Liver (tissue), 9 donors: ENCODE results near the gene MST1R. TPM values are rescaled to one million over a fixed set of nuclear protein-coding genes. Genes with fewer than 3 reads are reported as not detected.

Source experiments
- DNase-seq: peaks from one replicate; pipeline ENCODE4 v3.0.0-alpha.2; 2017; ENCODE audit warnings: low spot score
- H3K27ac ChIP-seq, 2 donors: one replicate each; pipeline ENCODE4 v1.7.0; 2013; ENCODE audit warnings: inconsistent platforms in 2 of 2, low read length in 2 of 2, control low read depth in 1 of 2, low read depth in 1 of 2, mild to moderate bottlenecking in 1 of 2
- H3K27me3 ChIP-seq, 4 donors: one replicate each; pipeline versions ENCODE4 v1.6.1 to v1.7.0; 2013; ENCODE audit warnings: low read length in 3 of 4, inconsistent platforms in 1 of 4, mild to moderate bottlenecking in 1 of 4, moderate library complexity in 1 of 4; ENCODE audit not compliant: control insufficient read depth in 4 of 4, insufficient read depth in 4 of 4
- H3K36me3 ChIP-seq, 4 donors: one replicate each; pipeline versions ENCODE4 v1.6.1 to v1.7.0; 2013; ENCODE audit warnings: low read length in 3 of 4, mild to moderate bottlenecking in 3 of 4, low read depth in 1 of 4, moderate library complexity in 1 of 4; ENCODE audit not compliant: control insufficient read depth in 4 of 4, insufficient read depth in 3 of 4
- H3K4me1 ChIP-seq, 4 donors: one replicate each; pipeline versions ENCODE4 v1.6.1 to v1.7.0; 2013; ENCODE audit warnings: low read length in 3 of 4, mild to moderate bottlenecking in 3 of 4, moderate library complexity in 1 of 4; ENCODE audit not compliant: control insufficient read depth in 4 of 4, insufficient read depth in 4 of 4
- H3K4me3 ChIP-seq, 3 donors: one replicate each; pipeline versions ENCODE4 v1.6.1 to v1.7.0; 2013; ENCODE audit warnings: low read length in 3 of 3, control low read depth in 1 of 3, low read depth in 1 of 3, mild to moderate bottlenecking in 1 of 3
- H3K9ac ChIP-seq, 2 donors: one replicate each; pipeline ENCODE4 v1.7.0; 2013; ENCODE audit warnings: low read length in 2 of 2, mild to moderate bottlenecking in 2 of 2, moderate library complexity in 2 of 2, control low read depth in 1 of 2, low read depth in 1 of 2
- H3K9me3 ChIP-seq, 4 donors: one replicate each; pipeline versions ENCODE4 v1.6.1 to v1.7.0; 2013; ENCODE audit warnings: low read length in 3 of 4; ENCODE audit not compliant: control insufficient read depth in 4 of 4
- CTCF ChIP-seq: fragments of 150-350 bp; IDR thresholded peaks from 2 replicates; pipeline ENCODE4 v1.5.1; 2017; ENCODE audit warnings: improper control_type of control experiment, low read depth, low read length; ENCODE audit not compliant: missing input control
- EGR1 ChIP-seq, 2 donors: IDR thresholded peaks; 2 replicates each; pipeline ENCODE4 v1.6.1; 2016 to 2018; ENCODE audit warnings: antibody characterized with exemption in 2 of 2, low read depth in 2 of 2
- FOXA1 ChIP-seq: IDR thresholded peaks from 2 replicates; pipeline ENCODE4 v1.6.1; 2016; ENCODE audit warnings: antibody characterized with exemption
- FOXA2 ChIP-seq: IDR thresholded peaks from 2 replicates; pipeline ENCODE4 v1.6.1; 2016; ENCODE audit warnings: antibody characterized with exemption
- GABPA ChIP-seq, 2 donors: IDR thresholded peaks in 1 of 2; conservative IDR thresholded peaks in 1 of 2; 2 replicates each; pipeline ENCODE4 v1.6.1; 2016; ENCODE audit warnings: antibody characterized with exemption in 2 of 2, mild to moderate bottlenecking in 1 of 2, moderate library complexity in 1 of 2
- HNF4A ChIP-seq, 2 donors: conservative IDR thresholded peaks; 2 replicates each; pipeline ENCODE4 v1.6.1; 2016; ENCODE audit warnings: antibody characterized with exemption in 2 of 2, mild to moderate bottlenecking in 2 of 2
- HNF4G ChIP-seq: IDR thresholded peaks from 2 replicates; pipeline ENCODE4 v1.6.1; 2016; ENCODE audit warnings: antibody characterized with exemption
- JUND ChIP-seq, 2 donors: IDR thresholded peaks; 2 replicates each; pipeline ENCODE4 v1.6.1; 2016; ENCODE audit warnings: antibody characterized with exemption in 2 of 2
- NR2F2 ChIP-seq: IDR thresholded peaks from 2 replicates; pipeline ENCODE4 v1.6.1; 2016; ENCODE audit warnings: antibody characterized with exemption
- RAD21 ChIP-seq, 2 donors: IDR thresholded peaks; 2 replicates each; pipeline ENCODE4 v1.6.1; 2016; ENCODE audit warnings: antibody characterized with exemption in 2 of 2, mild to moderate bottlenecking in 2 of 2
- REST ChIP-seq: IDR thresholded peaks from 2 replicates; pipeline ENCODE4 v1.6.1; 2016; ENCODE audit warnings: antibody characterized with exemption, mild to moderate bottlenecking
- RXRA ChIP-seq, 2 donors: IDR thresholded peaks; 2 replicates each; pipeline ENCODE4 v1.6.1; 2017 to 2018; ENCODE audit warnings: antibody characterized with exemption in 2 of 2, mild to moderate bottlenecking in 1 of 2
- SP1 ChIP-seq: IDR thresholded peaks from 2 replicates; pipeline ENCODE4 v1.6.1; 2018; ENCODE audit warnings: antibody characterized with exemption, mild to moderate bottlenecking
- TAF1 ChIP-seq: conservative IDR thresholded peaks from 2 replicates; pipeline ENCODE4 v1.6.1; 2016; ENCODE audit warnings: antibody characterized with exemption, mild to moderate bottlenecking
- YY1 ChIP-seq: IDR thresholded peaks from 2 replicates; pipeline ENCODE4 v1.6.1; 2016; ENCODE audit warnings: antibody characterized with exemption, mild to moderate bottlenecking
- WGBS: extraction: QIAGEN DNeasy Blood & Tissue Kit; methylation state at CpG from one replicate; pipeline ENCODE4 v1.1.7; 2013; 5-methylcytosine and 5-hydroxymethylcytosine counted together
- polyA plus RNA-seq, 2 donors: library from polyadenylated mRNA; stranded (reverse) in 1 of 2; unstranded in 1 of 2; fragments of 200-250 nt in 1 of 2; fragments of >200 nt in 1 of 2; fragmentation: Nextera tagmentation in 1 of 2; extraction: Ambion mirVana in 1 of 2; gene quantifications; one replicate each; pipeline versions ENCODE4 v1.2.1 to v1.2.3, GENCODE V29; 2013 to 2015
- total RNA-seq, 2 donors: library from RNA; depleted of rRNA; stranded (reverse); fragments of >200 nt; gene quantifications; one replicate each; pipeline ENCODE4 v1.2.3, GENCODE V29; 2014
- TF ChIP-seq, protein P1 (sequence below): IDR thresholded peaks from 2 replicates; pipeline ENCODE4 v1.6.1; 2016; ENCODE audit warnings: antibody characterized with exemption
- TF ChIP-seq, protein P2 (sequence below): IDR thresholded peaks from 2 replicates; pipeline ENCODE4 v1.6.1; 2016; ENCODE audit warnings: antibody characterized with exemption
- TF ChIP-seq, protein P3 (sequence below): IDR thresholded peaks from 2 replicates; pipeline ENCODE4 v1.6.1; 2016; ENCODE audit warnings: antibody characterized with exemption
- donor health status: healthy.
- donor health status: healthy.
- donor health status: healthy.
- donor health status: healthy.
- donor health status: healthy.

Gene MST1R
- total and polyA plus RNA-seq, 4 donors: 0.10 to 0.56 (median 0.33) TPM

DNA sequence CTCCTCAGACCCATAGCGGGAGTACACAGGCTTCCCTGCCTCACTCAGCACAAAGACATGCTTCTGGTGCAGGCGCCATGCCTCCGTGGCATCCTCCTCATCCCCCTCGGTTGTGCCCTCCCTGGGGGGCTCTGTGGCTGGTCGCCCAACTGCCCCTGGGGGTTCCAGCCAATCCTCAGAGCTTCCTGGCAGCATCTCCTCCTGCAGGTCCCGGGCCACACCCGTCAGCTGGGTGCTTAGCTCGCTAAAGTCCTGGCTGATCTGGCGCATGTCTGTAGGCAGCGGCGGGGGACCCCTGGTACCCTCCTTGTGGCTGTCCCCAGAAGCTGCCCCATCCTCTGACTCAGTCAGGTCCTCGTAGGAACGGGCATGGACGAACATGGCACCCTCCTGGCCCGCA lies 7.9 kb upstream of the MST1R start:
- WGBS: 95% methylated on average over 15 of the region's 15 CpGs
- no peaks in the 10 kb centered on the region for H3K4me1 ChIP-seq

More for the DNA sequence above, 7.9 kb upstream of the MST1R start:
- TF ChIP-seq FOXA2 (no peak), EGR1 (IDR thresholded peaks at IDR 0.05; ENCODE audit: low read depth in 2 of 2) (no peak), FOXA1 (no peak), SP1 (no peak), NR2F2 (no peak), GABPA (IDR thresholded peaks at IDR 0.05 in 1 of 2, conservative IDR thresholded peaks at IDR 0.05 in 1 of 2) (no peak), YY1 (no peak), HNF4A (conservative IDR thresholded peaks at IDR 0.05) (no peak), CTCF (no peak), TAF1 (no peak), HNF4G (no peak), RAD21 (IDR thresholded peaks at IDR 0.05) (no peak), JUND (IDR thresholded peaks at IDR 0.05) (no peak), RXRA (IDR thresholded peaks at IDR 0.05) (no peak), REST (no peak)
- TF ChIP-seq, protein P1, sequence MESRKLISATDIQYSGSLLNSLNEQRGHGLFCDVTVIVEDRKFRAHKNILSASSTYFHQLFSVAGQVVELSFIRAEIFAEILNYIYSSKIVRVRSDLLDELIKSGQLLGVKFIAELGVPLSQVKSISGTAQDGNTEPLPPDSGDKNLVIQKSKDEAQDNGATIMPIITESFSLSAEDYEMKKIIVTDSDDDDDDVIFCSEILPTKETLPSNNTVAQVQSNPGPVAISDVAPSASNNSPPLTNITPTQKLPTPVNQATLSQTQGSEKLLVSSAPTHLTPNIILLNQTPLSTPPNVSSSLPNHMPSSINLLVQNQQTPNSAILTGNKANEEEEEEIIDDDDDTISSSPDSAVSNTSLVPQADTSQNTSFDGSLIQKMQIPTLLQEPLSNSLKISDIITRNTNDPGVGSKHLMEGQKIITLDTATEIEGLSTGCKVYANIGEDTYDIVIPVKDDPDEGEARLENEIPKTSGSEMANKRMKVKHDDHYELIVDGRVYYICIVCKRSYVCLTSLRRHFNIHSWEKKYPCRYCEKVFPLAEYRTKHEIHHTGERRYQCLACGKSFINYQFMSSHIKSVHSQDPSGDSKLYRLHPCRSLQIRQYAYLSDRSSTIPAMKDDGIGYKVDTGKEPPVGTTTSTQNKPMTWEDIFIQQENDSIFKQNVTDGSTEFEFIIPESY: no peak
- TF ChIP-seq, protein P2, sequence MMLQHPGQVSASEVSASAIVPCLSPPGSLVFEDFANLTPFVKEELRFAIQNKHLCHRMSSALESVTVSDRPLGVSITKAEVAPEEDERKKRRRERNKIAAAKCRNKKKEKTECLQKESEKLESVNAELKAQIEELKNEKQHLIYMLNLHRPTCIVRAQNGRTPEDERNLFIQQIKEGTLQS: no peak
- TF ChIP-seq, protein P3, sequence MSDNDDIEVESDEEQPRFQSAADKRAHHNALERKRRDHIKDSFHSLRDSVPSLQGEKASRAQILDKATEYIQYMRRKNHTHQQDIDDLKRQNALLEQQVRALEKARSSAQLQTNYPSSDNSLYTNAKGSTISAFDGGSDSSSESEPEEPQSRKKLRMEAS: no peak
- Histone ChIP-seq H3K27me3 (no peaks in the 10 kb centered on the region), H3K9ac (no peak overlapping the region), H3K4me3 (no peak overlapping the region), H3K27ac (no peak overlapping the region), H3K9me3 (no peaks in the 10 kb centered on the region), H3K36me3 (peaks cover 2 to 41% (median 6%) of the 10 kb centered on the region in 4 donors)
- no peak for DNase-seq
